ENCODE measurements around the gene SMAD3. TPM values are rescaled to one million over a fixed set of nuclear protein-coding genes. Genes with fewer than 3 reads are reported as not detected.
A peak's percentile ranks its signal among the peaks of the same experiment; 100 is the strongest.

The SMAD3 gene
- total RNA-seq, 1 experiment from 2014 or later, result 54.8 TPM

GRCh38 chr15:67040277-67040676 is 25.1 kb upstream of the SMAD3 start:
- no peaks in the 10 kb centered on the region for H3K36me3 Mint-ChIP-seq (ENCODE audit: insufficient read depth, unreplicated experiment)
- no peak for DNase-seq
- TF ChIP-seq, protein P1, sequence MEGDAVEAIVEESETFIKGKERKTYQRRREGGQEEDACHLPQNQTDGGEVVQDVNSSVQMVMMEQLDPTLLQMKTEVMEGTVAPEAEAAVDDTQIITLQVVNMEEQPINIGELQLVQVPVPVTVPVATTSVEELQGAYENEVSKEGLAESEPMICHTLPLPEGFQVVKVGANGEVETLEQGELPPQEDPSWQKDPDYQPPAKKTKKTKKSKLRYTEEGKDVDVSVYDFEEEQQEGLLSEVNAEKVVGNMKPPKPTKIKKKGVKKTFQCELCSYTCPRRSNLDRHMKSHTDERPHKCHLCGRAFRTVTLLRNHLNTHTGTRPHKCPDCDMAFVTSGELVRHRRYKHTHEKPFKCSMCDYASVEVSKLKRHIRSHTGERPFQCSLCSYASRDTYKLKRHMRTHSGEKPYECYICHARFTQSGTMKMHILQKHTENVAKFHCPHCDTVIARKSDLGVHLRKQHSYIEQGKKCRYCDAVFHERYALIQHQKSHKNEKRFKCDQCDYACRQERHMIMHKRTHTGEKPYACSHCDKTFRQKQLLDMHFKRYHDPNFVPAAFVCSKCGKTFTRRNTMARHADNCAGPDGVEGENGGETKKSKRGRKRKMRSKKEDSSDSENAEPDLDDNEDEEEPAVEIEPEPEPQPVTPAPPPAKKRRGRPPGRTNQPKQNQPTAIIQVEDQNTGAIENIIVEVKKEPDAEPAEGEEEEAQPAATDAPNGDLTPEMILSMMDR (IDR thresholded peaks at IDR 0.05; ENCODE audit: insufficient read depth in 1 of 2, low read depth in 1 of 2, low read length in 1 of 2, severe bottlenecking in 1 of 2, unreplicated experiment in 1 of 2), result no peak
- intact Hi-C loops (cut with micrococcal nuclease; ENCODE audit: unreplicated experiment), result loop anchor here (10.0 kb wide), 1 partner anchor 805 kb away; the partner anchor contains the start of gene RNU6-1
- H3K27ac Mint-ChIP-seq (ENCODE audit: unreplicated experiment), result no peak overlapping the region
- H3K27me3 Mint-ChIP-seq (ENCODE audit: insufficient read depth, unreplicated experiment), result no peaks in the 10 kb centered on the region
- no peaks in the 10 kb centered on the region for H3K9me3 Mint-ChIP-seq (ENCODE audit: unreplicated experiment)
- no peak overlapping the region for H3K4me3 Mint-ChIP-seq (ENCODE audit: unreplicated experiment)
- CTCF ChIA-PET, result no interaction called here
- POLR2A ChIA-PET, result no interaction called here
- Histone ChIP-seq H3K4me1 (peaks cover 51% of the 10 kb centered on the region), H3K9me3 (no peaks in the 10 kb centered on the region), H3K4me3 (ENCODE audit: low read depth, low read length) (no peak overlapping the region), H3K36me3 (ENCODE audit: control insufficient read depth, insufficient read depth, low read length) (no peaks in the 10 kb centered on the region), H3K27me3 (replicated peaks; ENCODE audit: control insufficient read depth, insufficient read depth, low read length) (no peaks in the 10 kb centered on the region)
- H3K4me1 Mint-ChIP-seq (ENCODE audit: low read depth, unreplicated experiment), result peaks cover 26% of the 10 kb centered on the region
- no TSS peak for BruUV-seq (replicated peaks)

GRCh38 chr15:67042551-67043142 is 22.8 kb upstream of the SMAD3 start:
- H3K27me3 ChIP-seq (replicated peaks; ENCODE audit: control insufficient read depth, insufficient read depth, low read length), result no peaks in the 10 kb centered on the region
- no peak overlapping the region for H3K4me3 Mint-ChIP-seq (ENCODE audit: unreplicated experiment)
- H3K27me3 Mint-ChIP-seq (ENCODE audit: insufficient read depth, unreplicated experiment), result no peaks in the 10 kb centered on the region
- intact Hi-C loops (cut with micrococcal nuclease; ENCODE audit: unreplicated experiment), result loop anchor here (10.0 kb wide), 1 partner anchor 802 kb away; the partner anchor contains the start of gene RNU6-1
- BruUV-seq (replicated peaks), result no TSS peak
- peaks cover 61% of the 10 kb centered on the region for H3K4me1 ChIP-seq
- DNase-seq, result no peak
- ChIA-PET CTCF (no interaction called here), POLR2A (interaction anchor here (1.5 kb wide), 1 partner anchor 21 kb away, joined by 3 read pairs; no protein-coding TSS in a partner anchor)
- H3K27ac Mint-ChIP-seq (ENCODE audit: unreplicated experiment), result peak overlapping the region; percentile 58
- no peaks in the 10 kb centered on the region for H3K36me3 Mint-ChIP-seq (ENCODE audit: insufficient read depth, unreplicated experiment)
- H3K4me3 ChIP-seq (ENCODE audit: low read depth, low read length), result no peak overlapping the region
- H3K9me3 ChIP-seq, result no peaks in the 10 kb centered on the region
- TF ChIP-seq, protein P1 (IDR thresholded peaks at IDR 0.05; ENCODE audit: insufficient read depth in 1 of 2, low read depth in 1 of 2, low read length in 1 of 2, severe bottlenecking in 1 of 2, unreplicated experiment in 1 of 2), result no peak
- peaks cover 32% of the 10 kb centered on the region for H3K4me1 Mint-ChIP-seq (ENCODE audit: low read depth, unreplicated experiment)
- no peaks in the 10 kb centered on the region for H3K36me3 ChIP-seq (ENCODE audit: control insufficient read depth, insufficient read depth, low read length)
- no peaks in the 10 kb centered on the region for H3K9me3 Mint-ChIP-seq (ENCODE audit: unreplicated experiment)

DNA sequence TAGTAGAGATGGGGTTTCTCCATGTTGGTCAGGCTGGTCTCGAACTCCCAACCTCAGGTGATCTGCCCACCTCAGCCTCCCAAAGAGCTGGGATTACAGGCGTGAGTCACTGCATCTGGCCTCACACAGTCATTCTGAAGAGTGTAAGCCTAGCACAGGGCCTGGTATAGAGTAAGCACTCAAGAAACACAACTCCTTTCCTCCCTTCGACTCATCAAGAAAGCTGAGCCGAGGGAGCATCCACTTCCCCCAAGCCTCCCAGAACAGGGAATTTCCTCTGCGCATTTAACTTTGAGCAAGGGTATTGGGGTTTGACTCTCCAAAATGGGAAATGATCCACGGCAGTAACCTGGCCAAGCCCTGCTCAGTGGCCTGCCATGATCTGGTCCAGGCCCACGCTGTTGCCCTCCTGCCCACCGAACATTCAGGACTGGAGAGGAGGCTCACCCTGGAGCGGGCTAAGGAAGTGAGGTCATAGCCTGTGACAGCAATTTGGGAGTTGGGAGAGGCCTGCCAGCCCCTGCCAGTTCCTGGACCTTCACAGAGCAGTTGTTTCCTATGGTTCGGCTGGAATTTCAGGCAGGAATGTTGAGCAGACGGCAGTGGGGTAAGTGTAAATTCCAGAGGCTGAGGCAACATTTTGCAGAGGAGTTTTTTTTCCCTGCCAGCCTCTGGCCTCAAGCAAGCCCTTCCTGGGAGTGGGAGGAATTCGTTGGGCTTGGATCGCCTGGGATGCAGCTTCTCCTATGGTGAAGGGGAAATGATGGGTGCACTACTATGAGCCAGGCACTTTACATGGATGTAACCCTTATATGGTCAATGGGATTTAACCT is 21.2 kb upstream of the SMAD3 start:
- no peaks in the 10 kb centered on the region for H3K27me3 ChIP-seq (replicated peaks; ENCODE audit: control insufficient read depth, insufficient read depth, low read length)
- Mint-ChIP-seq H3K9me3 (ENCODE audit: unreplicated experiment) (no peaks in the 10 kb centered on the region), H3K27ac (ENCODE audit: unreplicated experiment) (peak overlapping the region; percentile 91), H3K27me3 (ENCODE audit: insufficient read depth, unreplicated experiment) (no peaks in the 10 kb centered on the region), H3K36me3 (ENCODE audit: insufficient read depth, unreplicated experiment) (no peaks in the 10 kb centered on the region), H3K4me1 (ENCODE audit: low read depth, unreplicated experiment) (peaks cover 41% of the 10 kb centered on the region), H3K4me3 (ENCODE audit: unreplicated experiment) (peak overlapping the region; percentile 27)
- intact Hi-C loops (cut with micrococcal nuclease; ENCODE audit: unreplicated experiment), result loop anchor here (1.0 to 10.0 kb wide), 2 partner anchors 20 to 801 kb away; partner anchors contain the start of gene RNU6-1
- H3K4me3 ChIP-seq (ENCODE audit: low read depth, low read length), result no peak overlapping the region
- H3K36me3 ChIP-seq (ENCODE audit: control insufficient read depth, insufficient read depth, low read length), result no peaks in the 10 kb centered on the region
- peaks cover 71% of the 10 kb centered on the region for H3K4me1 ChIP-seq
- TF ChIP-seq, protein P1 (IDR thresholded peaks at IDR 0.05; ENCODE audit: insufficient read depth in 1 of 2, low read depth in 1 of 2, low read length in 1 of 2, severe bottlenecking in 1 of 2, unreplicated experiment in 1 of 2), result no peak
- no TSS peak for BruUV-seq (replicated peaks)
- H3K9me3 ChIP-seq, result no peaks in the 10 kb centered on the region
- peak; percentile 71 to 81 for DNase-seq
- POLR2A ChIA-PET, result interaction anchor here (0.8 kb wide), 1 partner anchor 20 kb away, joined by 6 read pairs; no protein-coding TSS in a partner anchor
- CTCF ChIA-PET, result interaction anchor here (0.6 kb wide), 1 partner anchor 364 kb away, joined by 3 read pairs; no protein-coding TSS in a partner anchor
